DMS53 treated with DMSO at 0.1 percent for 48 hours (cell line): ENCODE measurements around the gene PRR19.

ENCODE experiments used
- DNase-seq: peaks from one replicate; lab custom pipeline; 2025; ENCODE audit not compliant: unreplicated experiment; lab: John Stamatoyannopoulos, UW

PRR19 gene

DNA sequence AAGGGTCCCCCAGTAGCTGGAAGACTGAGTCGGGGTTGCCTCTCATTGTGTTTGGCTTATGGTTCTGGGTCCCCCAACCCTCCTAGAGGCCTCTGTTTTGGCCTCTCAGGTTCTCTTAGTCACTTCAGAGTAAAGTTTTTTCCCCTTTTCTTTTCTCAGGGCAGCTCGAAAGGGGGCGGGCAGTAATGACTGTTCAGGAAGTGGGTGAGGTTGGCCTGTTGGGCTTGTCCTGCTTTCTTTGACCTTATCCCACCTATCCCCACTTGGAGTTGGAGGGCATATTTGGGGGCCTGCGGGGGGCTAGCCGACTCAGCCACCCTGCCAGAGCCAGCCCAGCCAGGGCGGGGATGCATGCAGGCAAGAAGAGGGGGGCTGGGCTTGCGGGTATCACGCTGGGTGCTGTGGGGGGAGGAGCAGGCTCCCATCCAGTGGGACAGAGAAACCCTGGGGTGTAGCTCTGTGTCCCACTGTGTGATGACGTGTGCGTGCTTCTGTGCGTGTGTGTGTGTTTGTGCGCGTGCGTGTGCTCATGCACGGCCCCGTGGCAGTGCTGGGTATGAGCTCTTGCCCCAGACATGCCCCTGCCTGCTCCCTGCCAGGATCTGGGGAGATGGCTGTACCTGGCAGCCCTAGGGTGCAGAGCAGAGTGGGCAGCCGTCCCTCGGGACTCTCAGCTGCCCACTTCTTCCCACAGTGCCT is 31.4 kb upstream of the PRR19 start:
- DNase-seq, result no peak

DNA sequence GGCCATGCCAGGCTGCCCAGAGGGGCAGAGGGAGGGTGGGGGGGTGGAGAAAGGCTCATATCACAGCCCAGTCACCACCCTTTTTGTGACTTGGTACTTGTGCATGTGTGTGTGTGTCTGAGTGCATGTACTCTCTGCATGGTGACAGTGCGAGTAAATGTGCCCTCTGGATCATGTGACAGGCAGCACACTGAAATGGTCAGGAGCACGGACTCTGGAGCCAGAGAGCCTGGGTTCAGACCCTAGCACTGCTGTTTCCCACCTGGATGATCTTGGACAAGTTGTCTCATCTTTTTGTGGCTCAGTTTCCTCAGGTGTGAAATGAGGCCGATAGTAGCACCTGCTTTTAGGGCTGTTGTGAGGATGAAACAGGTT is 30.9 kb upstream of the PRR19 start:
- no peak for DNase-seq

DNA sequence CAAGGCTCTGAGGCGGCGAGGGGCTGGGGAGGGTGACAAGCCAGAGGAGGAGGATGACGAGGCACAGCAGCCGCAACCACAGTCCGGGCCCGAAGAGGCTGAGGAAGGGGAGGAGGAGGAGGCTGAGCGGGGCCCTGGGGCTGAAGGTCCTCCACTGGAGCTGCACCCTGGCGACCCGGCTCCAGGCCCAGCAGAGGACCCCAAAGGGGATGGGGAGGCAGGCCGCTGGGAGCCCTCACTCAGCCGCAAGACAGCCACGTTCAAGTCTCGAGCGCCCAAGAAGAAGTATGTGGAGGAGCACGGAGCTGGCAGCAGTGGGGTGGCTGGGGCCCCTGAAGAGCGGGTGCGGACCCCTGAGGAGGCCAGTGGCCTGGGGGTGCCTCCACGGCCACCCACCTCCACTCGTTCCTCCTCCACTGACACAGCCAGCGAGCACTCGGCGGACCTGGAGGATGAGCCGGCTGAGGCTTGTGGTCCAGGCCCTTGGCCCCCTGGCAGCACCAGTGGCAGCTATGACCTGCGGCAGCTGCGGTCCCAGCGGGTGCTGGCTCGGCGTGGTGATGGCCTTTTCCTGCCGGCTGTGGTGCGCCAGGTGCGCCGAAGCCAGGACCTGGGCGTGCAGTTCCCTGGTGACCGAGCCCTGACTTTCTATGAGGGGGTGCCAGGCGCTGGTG is 29.9 kb upstream of the PRR19 start:
- DNase-seq, result no peak

DNA sequence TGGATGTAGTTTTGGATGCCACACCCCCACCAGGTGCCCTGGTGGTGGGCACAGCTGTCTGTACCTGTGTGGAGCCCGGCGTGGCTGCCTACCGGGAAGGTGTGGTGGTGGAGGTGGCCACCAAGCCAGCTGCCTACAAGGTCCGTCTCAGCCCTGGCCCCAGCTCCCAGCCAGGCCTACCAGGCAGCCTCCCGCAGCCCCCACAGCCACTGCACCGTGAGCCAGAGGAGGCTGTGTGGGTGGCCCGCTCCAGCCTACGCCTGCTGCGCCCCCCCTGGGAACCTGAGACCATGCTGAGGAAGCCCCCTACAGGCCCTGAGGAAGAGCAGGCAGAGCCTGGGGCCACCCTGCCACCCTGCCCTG is 29.4 kb upstream of the PRR19 start:
- no peak for DNase-seq

DNA sequence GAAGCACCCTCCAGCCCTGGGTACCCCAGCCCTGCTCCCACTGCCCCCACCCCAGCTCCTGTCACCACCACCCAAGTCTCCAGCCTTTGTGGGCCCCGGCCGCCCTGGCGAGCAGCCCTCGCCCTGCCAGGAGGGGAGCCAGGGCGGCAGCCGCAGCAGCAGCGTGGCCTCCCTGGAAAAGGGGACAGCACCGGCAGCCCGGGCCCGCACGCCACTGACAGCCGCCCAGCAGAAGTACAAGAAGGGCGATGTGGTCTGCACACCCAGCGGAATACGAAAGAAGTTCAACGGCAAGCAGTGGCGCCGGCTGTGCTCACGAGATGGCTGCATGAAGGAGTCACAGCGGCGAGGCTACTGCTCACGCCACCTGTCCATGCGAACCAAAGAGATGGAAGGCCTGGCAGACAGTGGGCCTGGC is 28.9 kb upstream of the PRR19 start:
- DNase-seq, result no peak

DNA sequence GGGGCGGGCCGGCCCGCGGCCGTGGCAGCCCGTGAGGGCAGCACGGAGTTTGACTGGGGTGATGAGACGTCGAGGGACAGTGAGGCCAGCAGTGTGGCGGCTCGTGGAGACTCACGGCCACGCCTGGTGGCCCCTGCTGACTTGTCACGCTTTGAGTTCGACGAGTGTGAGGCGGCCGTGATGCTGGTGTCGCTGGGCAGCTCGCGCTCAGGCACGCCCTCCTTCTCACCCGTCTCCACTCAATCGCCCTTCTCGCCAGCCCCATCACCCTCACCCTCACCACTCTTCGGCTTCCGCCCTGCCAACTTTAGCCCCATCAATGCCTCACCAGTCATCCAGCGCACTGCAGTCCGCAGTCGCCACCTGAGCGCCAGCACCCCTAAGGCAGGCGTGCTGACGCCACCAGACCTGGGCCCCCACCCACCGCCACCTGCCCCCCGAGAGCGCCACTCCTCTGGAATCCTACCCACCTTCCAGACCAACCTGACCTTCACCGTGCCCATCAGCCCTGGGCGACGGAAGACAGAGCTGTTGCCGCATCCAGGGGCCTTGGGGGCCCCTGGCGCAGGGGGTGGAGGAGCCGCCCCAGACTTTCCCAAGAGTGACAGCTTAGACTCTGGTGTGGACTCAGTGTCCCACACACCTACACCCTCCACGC is 28.4 kb upstream of the PRR19 start:
- no peak for DNase-seq

DNA sequence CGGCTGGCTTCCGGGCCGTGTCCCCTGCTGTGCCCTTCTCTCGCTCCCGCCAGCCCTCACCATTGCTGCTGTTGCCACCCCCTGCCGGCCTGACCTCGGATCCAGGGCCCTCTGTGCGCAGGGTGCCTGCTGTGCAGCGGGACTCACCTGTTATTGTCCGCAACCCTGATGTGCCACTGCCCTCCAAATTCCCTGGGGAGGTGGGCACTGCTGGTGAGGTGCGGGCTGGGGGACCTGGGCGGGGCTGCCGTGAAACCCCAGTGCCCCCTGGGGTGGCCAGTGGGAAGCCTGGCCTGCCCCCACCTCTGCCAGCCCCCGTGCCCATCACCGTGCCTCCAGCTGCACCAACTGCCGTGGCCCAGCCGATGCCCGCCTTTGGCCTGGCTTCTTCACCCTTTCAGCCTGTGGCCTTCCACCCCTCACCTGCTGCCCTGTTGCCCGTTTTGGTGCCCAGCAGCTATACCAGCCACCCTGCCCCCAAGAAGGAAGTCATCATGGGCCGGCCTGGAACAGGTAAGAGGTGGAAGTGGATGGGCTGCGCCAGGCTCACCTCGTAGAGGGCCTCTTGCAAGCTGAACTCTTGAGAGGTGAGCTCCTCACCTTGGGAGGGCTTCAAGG is 27.8 kb upstream of the PRR19 start:
- no peak for DNase-seq

DNA sequence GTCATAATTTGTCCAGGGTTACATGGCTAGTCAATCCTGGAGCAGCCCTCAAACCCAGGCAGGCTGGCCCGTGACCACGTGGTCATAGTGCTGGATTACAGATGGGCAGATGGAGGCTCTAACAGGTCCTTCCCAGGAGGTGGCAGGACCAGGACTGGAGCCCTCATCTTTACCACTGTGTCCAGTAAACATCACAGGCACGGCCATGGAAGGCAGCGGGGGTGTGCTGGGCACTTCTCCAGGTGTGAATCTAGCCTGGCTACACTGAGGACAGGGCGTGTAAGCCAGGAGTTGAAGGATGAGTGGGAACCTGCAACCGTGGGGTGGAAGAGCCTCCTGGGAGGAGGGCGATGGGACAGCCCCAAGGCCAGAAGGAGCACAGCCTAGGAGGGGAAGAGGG is 26.8 kb upstream of the PRR19 start:
- DNase-seq, result no peak

DNA sequence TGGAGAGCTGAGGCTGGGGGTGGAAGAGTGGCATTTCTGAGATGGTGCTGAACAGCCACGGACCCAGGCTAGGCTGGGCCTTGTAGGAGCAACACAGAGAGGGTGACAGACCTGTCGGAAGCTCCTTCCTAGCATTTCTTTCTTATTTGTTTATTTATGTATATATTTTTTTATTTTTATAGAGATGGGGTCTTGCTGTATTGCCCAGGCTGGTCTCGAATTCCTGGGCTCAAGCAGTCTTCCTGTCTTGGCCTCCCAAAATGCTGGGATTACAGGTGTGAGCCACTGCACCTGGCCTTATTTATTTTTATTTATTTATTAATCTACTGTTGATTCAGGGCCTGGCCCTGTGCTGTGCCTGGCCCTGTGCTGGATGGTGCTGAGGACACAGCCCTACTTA is 26.4 kb upstream of the PRR19 start:
- no peak for DNase-seq

DNA sequence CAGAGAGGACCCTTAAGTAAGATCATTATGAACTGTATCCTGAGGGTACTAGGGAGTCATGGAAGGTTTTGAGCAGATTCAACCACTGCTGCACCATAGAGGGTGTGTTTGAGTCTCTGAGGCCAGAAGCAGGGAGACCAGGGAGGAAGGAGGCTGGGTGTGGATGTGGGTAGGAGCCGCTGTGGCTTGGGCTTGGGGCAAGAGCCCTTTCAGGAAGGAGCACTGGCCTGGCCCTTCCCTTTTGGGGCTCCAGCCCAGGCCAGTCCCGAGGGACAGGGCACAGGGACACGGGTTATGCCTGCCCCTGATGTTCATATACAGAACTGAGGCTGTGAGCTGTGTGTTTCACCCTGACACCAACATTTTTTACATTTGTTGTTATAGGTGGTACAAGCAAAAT is 25.6 kb upstream of the PRR19 start:
- DNase-seq, result no peak

DNA sequence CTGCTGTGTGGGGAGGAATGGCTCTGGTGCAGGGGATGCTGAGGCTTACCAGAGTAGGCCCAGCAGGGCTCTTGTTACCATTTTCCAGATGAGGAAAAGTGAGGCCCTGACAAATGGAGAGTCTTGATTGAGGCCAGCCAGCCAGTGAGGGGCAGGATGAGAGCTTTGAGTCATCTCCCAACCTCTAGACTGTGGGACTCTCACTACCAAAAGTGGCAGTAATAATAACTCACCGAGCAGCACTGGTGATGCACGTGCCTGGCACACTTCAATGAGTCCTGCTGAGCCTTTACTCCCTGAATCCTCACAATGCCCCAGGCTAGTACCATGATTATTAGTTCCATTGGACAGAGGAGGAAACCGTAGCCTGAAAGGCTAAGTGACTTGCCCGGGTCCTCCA is 25.1 kb upstream of the PRR19 start:
- DNase-seq, result no peak

DNA sequence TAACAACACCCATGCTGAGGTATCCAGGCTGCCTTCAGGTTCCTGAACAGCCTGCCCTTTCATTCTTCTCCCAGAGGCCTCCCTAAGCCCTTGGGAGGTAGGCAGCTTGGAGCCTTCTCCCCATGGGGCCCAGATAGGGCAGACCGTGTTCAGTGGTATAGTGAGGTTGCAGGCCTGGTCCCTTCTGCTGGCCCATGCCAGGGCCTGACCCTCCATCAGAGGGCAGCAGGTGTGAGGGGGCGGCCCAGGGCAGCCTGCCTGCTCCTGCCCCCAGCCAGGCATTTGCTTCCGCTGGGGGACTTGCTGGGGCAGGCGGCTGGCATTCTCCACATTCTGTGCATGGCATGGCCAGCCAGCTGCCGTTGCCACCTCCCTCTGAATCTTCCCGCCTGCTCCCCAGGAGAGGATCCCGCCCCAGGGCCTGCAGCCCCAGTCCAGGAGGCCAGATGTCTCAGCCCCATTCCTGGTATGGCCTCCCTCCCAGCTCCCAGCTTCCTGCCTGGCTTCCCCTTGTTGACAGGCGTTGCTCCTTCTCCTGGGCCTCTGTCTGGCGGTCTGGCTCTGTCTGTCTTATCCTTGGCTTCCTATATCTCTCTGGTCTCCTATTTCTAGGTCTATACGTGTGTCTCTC is 24.0 kb upstream of the PRR19 start:
- no peak for DNase-seq

DNA sequence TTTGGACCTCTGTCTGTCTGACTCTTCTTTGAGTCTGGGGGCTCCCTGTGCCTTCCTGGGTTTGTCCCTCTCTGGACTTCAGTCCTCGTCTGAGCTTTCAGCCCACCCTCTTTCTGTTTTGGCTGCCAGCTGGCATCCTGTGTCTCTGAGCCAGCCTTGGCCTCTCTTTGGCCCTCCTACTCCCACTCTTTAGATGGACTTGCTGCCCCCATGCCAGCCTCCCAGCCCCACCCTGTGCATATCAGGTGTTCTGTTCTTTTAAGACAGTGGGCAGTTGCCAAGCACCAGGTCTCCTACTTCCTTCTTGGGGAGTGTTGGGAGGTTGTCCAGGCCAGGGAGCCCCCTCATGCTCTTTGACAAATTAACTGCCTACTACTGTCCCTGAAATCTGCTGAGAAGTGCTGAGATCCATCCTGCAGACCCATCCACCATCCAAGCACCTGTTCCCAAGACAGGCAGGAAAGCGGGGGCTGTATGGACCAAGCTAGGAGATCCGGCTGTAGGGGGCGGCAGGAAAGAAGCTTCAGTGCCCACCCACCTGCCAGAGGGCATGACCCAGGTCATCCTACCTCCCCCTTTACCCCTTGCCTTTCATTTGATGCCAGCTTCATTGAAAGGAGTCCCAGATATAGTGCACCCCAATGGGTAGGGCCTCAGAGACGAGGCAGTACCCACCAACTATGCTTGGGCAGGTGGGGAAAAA is 23.3 kb upstream of the PRR19 start:
- no peak for DNase-seq

DNA sequence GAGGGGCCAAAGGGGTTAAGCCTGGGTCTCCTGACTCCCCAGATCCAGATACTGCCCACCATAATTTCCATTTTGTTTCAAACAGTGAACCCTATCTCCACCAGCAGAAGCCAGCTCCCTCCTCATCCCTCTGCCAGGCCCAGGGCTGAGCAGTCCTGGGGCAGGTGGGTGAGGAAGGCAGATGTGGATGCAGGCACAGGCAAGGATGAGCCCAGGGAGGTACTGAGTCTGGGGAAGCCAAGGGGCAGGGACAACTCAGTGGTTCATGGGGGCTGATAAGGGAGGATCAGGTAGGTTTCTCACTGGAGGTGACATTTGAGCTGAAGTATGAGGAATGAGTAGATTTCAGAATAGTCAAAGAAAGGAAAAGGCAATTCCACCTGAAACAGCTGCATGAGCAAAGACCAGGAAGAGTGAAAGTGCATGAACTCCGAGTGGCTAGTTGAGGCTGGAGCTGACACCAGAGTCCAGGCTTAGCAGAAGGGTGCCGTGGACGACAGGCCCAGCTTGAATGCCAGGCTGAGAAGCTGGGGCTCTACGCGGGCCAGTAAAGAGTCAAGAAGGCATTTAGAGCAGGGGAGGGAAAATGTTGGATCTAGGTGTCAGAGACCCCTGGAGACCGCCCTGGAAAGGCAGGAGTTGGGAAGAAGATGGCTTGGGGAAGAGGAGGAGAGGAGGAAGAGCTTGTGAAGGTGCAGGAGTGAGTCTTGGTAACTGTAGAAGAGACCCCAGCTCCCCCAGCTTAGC is 22.6 kb upstream of the PRR19 start:
- DNase-seq, result peak; percentile 38

DNA sequence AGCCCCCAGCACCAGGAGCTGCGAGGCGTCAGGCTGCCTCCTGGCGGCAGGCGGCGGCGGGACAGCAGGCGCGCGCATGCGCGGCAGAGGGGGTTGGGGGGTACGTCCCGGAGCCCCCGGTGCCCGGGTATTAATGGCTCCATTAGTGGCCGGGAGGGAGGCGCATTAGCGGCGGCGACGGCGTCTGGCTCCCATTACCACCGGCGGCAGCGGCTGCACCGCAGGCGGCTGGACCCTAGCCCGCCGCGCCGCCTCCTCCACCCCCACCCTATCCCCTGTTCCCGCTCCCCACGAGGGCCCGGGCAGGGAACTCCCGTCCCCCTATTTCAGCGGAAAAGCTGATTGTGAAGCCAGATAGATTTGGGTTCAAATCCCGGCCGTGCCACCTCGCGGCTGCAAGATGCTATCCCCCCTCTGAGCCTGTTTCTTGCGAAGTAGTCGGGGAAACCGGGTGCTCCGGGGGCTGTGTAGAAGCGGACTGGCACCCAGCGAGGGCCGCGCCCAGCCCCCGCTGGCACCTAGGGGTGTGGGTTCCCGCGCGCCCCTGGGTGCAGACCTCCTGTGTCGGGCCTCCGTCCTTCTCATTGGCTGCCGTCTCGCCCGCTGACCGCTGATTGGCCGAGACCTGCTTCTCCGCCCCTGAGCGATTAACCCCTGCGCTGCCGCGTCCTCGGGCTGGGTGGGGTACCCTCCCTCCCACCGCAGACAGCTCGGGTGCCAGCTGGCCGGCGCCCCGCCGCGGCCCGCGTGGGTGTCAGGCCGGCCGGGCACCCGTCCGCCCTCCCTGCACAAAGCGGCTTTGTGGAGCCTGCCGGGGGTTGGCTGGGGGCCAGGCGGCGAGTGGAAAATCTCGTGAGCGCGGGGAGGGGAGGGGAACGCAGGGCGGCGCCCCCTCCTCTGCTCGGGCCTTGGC is 21.8 kb upstream of the PRR19 start:
- DNase-seq, result peak; percentile 49

DNA sequence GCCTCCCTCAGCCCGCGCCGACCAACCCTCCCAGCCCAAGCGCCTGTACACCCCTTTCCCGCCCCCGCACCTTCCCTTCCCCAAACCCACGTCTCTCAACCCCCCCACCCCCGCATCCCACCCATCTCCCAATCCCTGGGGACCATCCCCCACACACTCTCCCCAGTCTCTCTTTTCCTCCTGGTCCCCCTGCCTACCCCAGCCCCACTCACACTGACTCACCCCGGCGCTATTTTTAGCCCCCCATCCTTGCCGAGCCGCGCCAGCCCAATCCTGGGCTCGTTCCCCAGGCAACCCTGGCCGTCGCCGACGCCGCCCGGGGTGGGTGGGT is 21.2 kb upstream of the PRR19 start:
- DNase-seq, result no peak

DNA sequence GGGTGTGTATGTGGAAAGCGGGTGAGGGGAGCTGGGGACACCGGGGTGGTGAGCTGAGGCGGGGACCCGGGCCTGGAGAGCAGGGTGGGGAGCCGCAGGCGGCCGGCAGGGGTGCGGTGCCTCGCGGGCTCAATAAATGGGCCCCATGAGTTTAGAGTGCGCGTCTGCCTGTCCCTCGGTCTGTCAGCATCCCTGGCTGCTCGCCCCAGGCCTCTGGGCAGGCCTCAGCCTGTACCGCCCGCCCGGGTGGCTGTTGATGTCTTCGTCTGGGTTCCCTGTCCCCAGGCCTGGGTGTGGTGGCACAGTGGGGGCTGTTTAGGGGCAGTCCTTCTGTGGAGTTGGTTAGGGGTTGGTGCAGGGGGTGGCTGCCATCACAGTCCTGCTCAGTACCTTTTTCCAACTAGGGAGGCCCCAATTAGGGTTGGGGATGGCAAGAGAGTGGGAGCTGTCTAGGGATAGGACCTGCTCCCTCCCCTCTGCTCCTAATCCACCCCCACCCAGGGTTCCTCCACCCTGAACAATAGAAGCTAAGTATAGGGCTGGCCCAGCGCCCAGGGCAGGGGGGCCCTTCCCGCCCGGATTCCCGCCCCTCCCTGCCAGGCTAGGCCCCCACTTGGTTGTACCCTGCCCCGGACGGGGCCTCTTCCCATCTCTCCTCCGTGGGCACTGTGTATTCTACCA is 20.6 kb upstream of the PRR19 start:
- DNase-seq, result no peak

DNA sequence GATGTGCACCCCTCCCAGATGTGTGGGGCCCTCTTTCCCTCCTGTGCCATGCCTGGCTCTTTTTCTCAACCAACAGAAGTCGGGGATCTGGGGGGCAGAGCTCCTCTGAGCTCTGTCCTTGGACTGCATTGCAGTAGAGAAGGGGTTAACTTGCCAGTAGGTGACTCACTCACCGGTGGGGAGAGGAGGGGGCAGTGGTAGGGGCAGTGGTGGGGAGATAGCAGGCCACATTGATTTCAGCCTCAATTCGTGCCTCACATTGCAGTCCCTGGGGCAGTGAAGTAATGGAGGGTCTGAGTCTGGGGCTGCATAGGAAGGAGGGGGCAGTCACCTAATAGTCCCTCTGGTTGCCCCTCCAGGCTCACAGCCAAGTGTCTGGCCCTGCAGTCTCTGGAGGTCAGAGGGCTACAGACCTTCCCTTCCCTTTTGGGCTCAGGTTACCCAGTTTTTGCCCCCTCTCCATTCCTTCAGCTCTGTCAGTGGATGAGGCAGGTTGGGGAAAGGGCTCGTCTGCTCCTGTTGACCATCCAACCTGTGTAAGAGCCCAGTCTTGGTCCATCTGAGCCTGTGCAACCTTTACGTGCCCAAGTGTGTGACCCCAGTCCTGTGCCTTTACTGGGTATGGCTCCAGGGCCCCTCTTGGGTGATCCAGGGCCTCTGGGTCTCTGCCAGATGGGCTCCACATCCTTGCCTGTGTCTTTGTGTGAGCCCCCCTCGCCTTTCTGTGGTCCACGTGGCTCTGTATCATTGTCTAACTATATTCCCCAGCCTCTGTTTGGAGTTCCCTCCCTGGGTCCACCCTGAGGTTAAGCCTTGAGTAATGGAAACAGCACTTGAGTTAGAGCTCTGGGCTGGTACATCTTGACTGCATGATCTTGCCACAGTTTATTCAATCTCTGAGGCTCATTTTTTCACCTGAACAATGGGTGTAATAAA is 19.8 kb upstream of the PRR19 start:
- no peak for DNase-seq
